ENCODE measurements around the gene UROC1.

Gene UROC1

GRCh38 chr3:126468028-126468891 is 49.3 kb downstream of the UROC1 start:
- TF ChIP-seq REST (IDR thresholded peaks at IDR 0.05; ENCODE audit: low read depth) = no peak
- TF ChIP-seq RAD21 (IDR thresholded peaks at IDR 0.05; ENCODE audit: low read depth) = no peak
- TF ChIP-seq USF1 (IDR thresholded peaks at IDR 0.05) = no peak
- no peak for TF ChIP-seq TCF12 (IDR thresholded peaks at IDR 0.05; ENCODE audit: low read depth)
- no peak for TF ChIP-seq ZBTB7A (IDR thresholded peaks at IDR 0.05; ENCODE audit: low read depth)
- no peak for TF ChIP-seq CREB1 (IDR thresholded peaks at IDR 0.05; ENCODE audit: low read depth)
- no peak for TF ChIP-seq MAX (IDR thresholded peaks at IDR 0.05)
- no peak for TF ChIP-seq FOXM1 (IDR thresholded peaks at IDR 0.05; ENCODE audit: borderline replicate concordance, low read depth)
- TF ChIP-seq TAF1 (IDR thresholded peaks at IDR 0.05; ENCODE audit: low read depth) = no peak
- no peak for TF ChIP-seq YY1 (IDR thresholded peaks at IDR 0.05; ENCODE audit: low read depth)
- TF ChIP-seq EP300 (IDR thresholded peaks at IDR 0.05; ENCODE audit: borderline replicate concordance) = no peak
- no peak for TF ChIP-seq TEAD4 (IDR thresholded peaks at IDR 0.05)
- TF ChIP-seq NFIC (IDR thresholded peaks at IDR 0.05) = no peak
- TF ChIP-seq CEBPB (IDR thresholded peaks at IDR 0.05) = no peak

GRCh38 chr3:126467611-126467955 is 50.0 kb downstream of the UROC1 start:
- TF ChIP-seq REST (IDR thresholded peaks at IDR 0.05; ENCODE audit: low read depth) = no peak
- no peak for TF ChIP-seq YY1 (IDR thresholded peaks at IDR 0.05; ENCODE audit: low read depth)
- no peak for TF ChIP-seq CREB1 (IDR thresholded peaks at IDR 0.05; ENCODE audit: low read depth)
- TF ChIP-seq EP300 (IDR thresholded peaks at IDR 0.05; ENCODE audit: borderline replicate concordance) = no peak
- no peak for TF ChIP-seq RAD21 (IDR thresholded peaks at IDR 0.05; ENCODE audit: low read depth)
- TF ChIP-seq TCF12 (IDR thresholded peaks at IDR 0.05; ENCODE audit: low read depth) = no peak
- TF ChIP-seq TAF1 (IDR thresholded peaks at IDR 0.05; ENCODE audit: low read depth) = no peak
- TF ChIP-seq ZBTB7A (IDR thresholded peaks at IDR 0.05; ENCODE audit: low read depth) = no peak
- no peak for TF ChIP-seq TEAD4 (IDR thresholded peaks at IDR 0.05)
- TF ChIP-seq EGR1 (IDR thresholded peaks at IDR 0.05) = no peak
- TF ChIP-seq FOXM1 (IDR thresholded peaks at IDR 0.05; ENCODE audit: borderline replicate concordance, low read depth) = no peak
- no peak for TF ChIP-seq CEBPB (IDR thresholded peaks at IDR 0.05)
- no peak for TF ChIP-seq NFIC (IDR thresholded peaks at IDR 0.05)
- no peak for TF ChIP-seq MAX (IDR thresholded peaks at IDR 0.05)
- TF ChIP-seq USF1 (IDR thresholded peaks at IDR 0.05) = no peak

GRCh38 chr3:126466886-126467610 is 50.5 kb downstream of the UROC1 start:
- TF ChIP-seq EP300 (IDR thresholded peaks at IDR 0.05; ENCODE audit: borderline replicate concordance) (no peak), CREB1 (IDR thresholded peaks at IDR 0.05; ENCODE audit: low read depth) (no peak), TEAD4 (IDR thresholded peaks at IDR 0.05) (no peak), TCF12 (IDR thresholded peaks at IDR 0.05; ENCODE audit: low read depth) (no peak), FOXM1 (IDR thresholded peaks at IDR 0.05; ENCODE audit: borderline replicate concordance, low read depth) (no peak)

- TF ChIP-seq CEBPB (IDR thresholded peaks at IDR 0.05) = no peak
- no peak for TF ChIP-seq FOXM1 (IDR thresholded peaks at IDR 0.05; ENCODE audit: borderline replicate concordance, low read depth)
- TF ChIP-seq ZBTB7A (IDR thresholded peaks at IDR 0.05; ENCODE audit: low read depth) = no peak
- no peak for TF ChIP-seq EP300 (IDR thresholded peaks at IDR 0.05; ENCODE audit: borderline replicate concordance)
- no peak for TF ChIP-seq MAX (IDR thresholded peaks at IDR 0.05)
- no peak for TF ChIP-seq USF1 (IDR thresholded peaks at IDR 0.05)
- TF ChIP-seq TCF12 (IDR thresholded peaks at IDR 0.05; ENCODE audit: low read depth) = no peak
- TF ChIP-seq NFIC (IDR thresholded peaks at IDR 0.05) = no peak
- no peak for TF ChIP-seq RAD21 (IDR thresholded peaks at IDR 0.05; ENCODE audit: low read depth)
- TF ChIP-seq YY1 (IDR thresholded peaks at IDR 0.05; ENCODE audit: low read depth) = no peak
- TF ChIP-seq CREB1 (IDR thresholded peaks at IDR 0.05; ENCODE audit: low read depth) = no peak
- no peak for TF ChIP-seq EGR1 (IDR thresholded peaks at IDR 0.05)
- no peak for TF ChIP-seq REST (IDR thresholded peaks at IDR 0.05; ENCODE audit: low read depth)
- TF ChIP-seq TEAD4 (IDR thresholded peaks at IDR 0.05) = no peak
- no peak for TF ChIP-seq TAF1 (IDR thresholded peaks at IDR 0.05; ENCODE audit: low read depth)
These were observed 51.5 kb downstream of the UROC1 start for GRCh38 chr3:126465928-126466544.

All from Ishikawa (cell line).